HL-60 (cell line): Measurements from ENCODE around the gene ABCA2.

Source experiments
- DNase-seq, 2 experiments: peaks; one replicate each; pipeline ENCODE4 v3.0.0-alpha.2; 2010 to 2020; ENCODE audit warnings: low read depth in 1 of 2, low spot score in 1 of 2
- H3K27ac ChIP-seq: fragments of 250-450 bp; sonication (Bioruptor Pico); replicated peaks from 2 replicates; pipeline ENCODE4 v1.5.1; 2020; ENCODE audit warnings: mild to moderate bottlenecking, moderate library complexity
- H3K27me3 ChIP-seq: fragments of 250-450 bp; sonication (Bioruptor Pico); 2 replicates; pipeline ENCODE4 v1.5.1; 2021; ENCODE audit warnings: mild to moderate bottlenecking, moderate library complexity; ENCODE audit not compliant: insufficient read depth, poor library complexity, severe bottlenecking
- H3K4me3 ChIP-seq: replicated peaks from 2 replicates; pipeline ENCODE4 v1.5.1; 2011; ENCODE audit warnings: mild to moderate bottlenecking, control low read depth, low read length; ENCODE audit not compliant: insufficient read depth
- GABPA ChIP-seq: IDR thresholded peaks from 2 replicates; pipeline ENCODE4 v1.6.1; 2012; ENCODE audit warnings: low read depth
- POLR2AphosphoS5 ChIP-seq: IDR thresholded peaks from 2 replicates; pipeline ENCODE4 v1.6.1; 2012; ENCODE audit warnings: low read depth
- SPI1 ChIP-seq: IDR thresholded peaks from 2 replicates; pipeline ENCODE4 v1.6.1; 2012; ENCODE audit warnings: low read depth, mild to moderate bottlenecking, borderline replicate concordance
- TF ChIP-seq, protein P1 (sequence below): IDR thresholded peaks from one replicate; pipeline ENCODE4 v1.5.1; 2011; ENCODE audit warnings: low read length, control low read depth, inconsistent platforms; ENCODE audit not compliant: insufficient read depth
- TF ChIP-seq, protein P2 (sequence below): IDR thresholded peaks from 2 replicates; pipeline ENCODE4 v1.6.1; 2012; ENCODE audit warnings: low read depth; ENCODE audit not compliant: insufficient replicate concordance

The ABCA2 gene

DNA sequence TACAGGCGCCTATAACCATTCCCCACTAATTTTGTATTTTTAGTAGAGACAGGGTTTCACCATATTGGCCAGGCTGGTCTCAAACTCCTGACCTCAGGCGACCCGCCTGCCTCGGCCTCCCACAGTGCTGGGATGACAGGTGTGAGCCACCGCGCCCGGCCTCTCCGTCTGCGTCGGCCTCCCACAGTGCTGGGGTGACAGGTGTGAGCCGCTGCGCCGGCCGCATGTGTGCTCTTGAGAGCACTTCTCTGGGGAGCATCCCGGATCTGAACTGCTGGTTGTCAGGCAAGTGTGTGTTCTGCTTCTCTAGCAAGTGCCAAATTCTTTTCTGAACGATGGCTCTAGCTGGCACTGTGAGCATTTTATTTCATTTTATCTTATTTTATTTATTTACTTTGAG lies 29.5 kb upstream of the ABCA2 start:
- Histone ChIP-seq H3K27ac (no peak overlapping the region), H3K27me3 (peaks cover 22% of the 10 kb centered on the region), H3K4me3 (no peak overlapping the region)
- DNase-seq = no peak
- TF ChIP-seq GABPA (no peak), POLR2AphosphoS5 (no peak), SPI1 (no peak)
- TF ChIP-seq, protein P1, sequence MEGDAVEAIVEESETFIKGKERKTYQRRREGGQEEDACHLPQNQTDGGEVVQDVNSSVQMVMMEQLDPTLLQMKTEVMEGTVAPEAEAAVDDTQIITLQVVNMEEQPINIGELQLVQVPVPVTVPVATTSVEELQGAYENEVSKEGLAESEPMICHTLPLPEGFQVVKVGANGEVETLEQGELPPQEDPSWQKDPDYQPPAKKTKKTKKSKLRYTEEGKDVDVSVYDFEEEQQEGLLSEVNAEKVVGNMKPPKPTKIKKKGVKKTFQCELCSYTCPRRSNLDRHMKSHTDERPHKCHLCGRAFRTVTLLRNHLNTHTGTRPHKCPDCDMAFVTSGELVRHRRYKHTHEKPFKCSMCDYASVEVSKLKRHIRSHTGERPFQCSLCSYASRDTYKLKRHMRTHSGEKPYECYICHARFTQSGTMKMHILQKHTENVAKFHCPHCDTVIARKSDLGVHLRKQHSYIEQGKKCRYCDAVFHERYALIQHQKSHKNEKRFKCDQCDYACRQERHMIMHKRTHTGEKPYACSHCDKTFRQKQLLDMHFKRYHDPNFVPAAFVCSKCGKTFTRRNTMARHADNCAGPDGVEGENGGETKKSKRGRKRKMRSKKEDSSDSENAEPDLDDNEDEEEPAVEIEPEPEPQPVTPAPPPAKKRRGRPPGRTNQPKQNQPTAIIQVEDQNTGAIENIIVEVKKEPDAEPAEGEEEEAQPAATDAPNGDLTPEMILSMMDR = no peak
- TF ChIP-seq, protein P2, sequence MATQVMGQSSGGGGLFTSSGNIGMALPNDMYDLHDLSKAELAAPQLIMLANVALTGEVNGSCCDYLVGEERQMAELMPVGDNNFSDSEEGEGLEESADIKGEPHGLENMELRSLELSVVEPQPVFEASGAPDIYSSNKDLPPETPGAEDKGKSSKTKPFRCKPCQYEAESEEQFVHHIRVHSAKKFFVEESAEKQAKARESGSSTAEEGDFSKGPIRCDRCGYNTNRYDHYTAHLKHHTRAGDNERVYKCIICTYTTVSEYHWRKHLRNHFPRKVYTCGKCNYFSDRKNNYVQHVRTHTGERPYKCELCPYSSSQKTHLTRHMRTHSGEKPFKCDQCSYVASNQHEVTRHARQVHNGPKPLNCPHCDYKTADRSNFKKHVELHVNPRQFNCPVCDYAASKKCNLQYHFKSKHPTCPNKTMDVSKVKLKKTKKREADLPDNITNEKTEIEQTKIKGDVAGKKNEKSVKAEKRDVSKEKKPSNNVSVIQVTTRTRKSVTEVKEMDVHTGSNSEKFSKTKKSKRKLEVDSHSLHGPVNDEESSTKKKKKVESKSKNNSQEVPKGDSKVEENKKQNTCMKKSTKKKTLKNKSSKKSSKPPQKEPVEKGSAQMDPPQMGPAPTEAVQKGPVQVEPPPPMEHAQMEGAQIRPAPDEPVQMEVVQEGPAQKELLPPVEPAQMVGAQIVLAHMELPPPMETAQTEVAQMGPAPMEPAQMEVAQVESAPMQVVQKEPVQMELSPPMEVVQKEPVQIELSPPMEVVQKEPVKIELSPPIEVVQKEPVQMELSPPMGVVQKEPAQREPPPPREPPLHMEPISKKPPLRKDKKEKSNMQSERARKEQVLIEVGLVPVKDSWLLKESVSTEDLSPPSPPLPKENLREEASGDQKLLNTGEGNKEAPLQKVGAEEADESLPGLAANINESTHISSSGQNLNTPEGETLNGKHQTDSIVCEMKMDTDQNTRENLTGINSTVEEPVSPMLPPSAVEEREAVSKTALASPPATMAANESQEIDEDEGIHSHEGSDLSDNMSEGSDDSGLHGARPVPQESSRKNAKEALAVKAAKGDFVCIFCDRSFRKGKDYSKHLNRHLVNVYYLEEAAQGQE = no peak

DNA sequence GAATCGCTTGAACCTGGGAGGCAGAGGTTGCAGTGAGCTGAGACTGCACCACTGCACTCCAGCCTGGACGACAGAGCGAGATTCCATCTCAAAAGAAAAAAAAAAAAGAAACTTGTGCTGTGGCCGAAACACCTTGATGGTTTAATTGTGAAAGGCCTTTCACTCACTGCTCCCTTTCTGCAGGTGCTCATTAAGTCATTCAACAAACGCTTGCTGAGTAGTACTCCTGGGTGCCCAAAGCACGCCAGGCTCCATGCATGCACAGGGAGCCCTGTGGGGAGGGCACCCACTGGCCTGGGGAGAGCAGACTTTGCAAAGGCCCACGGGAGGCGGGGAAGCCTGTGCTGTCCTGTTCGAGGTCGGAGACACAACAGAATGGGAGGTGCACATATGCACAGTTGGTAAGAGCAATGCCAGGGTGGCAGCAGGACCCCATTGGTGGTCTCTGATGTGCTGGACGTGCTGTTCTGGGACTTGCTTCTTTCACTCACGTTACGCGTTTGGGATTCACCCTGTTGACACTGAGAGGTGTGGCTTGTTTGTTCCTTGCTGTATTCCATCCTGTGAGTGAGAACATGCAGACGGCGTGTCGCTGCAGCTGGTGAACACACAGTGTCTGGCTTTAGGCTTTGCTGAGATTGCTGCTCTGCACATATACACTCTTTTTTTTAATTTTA lies 28.8 kb upstream of the ABCA2 start:
- Histone ChIP-seq H3K27me3 (peaks cover 22% of the 10 kb centered on the region), H3K27ac (no peak overlapping the region), H3K4me3 (no peak overlapping the region)
- TF ChIP-seq, protein P2 = no peak
- no peak for TF ChIP-seq GABPA
- TF ChIP-seq, protein P1 = no peak
- no peak for TF ChIP-seq POLR2AphosphoS5
- no peak for TF ChIP-seq SPI1
- no peak for DNase-seq

DNA sequence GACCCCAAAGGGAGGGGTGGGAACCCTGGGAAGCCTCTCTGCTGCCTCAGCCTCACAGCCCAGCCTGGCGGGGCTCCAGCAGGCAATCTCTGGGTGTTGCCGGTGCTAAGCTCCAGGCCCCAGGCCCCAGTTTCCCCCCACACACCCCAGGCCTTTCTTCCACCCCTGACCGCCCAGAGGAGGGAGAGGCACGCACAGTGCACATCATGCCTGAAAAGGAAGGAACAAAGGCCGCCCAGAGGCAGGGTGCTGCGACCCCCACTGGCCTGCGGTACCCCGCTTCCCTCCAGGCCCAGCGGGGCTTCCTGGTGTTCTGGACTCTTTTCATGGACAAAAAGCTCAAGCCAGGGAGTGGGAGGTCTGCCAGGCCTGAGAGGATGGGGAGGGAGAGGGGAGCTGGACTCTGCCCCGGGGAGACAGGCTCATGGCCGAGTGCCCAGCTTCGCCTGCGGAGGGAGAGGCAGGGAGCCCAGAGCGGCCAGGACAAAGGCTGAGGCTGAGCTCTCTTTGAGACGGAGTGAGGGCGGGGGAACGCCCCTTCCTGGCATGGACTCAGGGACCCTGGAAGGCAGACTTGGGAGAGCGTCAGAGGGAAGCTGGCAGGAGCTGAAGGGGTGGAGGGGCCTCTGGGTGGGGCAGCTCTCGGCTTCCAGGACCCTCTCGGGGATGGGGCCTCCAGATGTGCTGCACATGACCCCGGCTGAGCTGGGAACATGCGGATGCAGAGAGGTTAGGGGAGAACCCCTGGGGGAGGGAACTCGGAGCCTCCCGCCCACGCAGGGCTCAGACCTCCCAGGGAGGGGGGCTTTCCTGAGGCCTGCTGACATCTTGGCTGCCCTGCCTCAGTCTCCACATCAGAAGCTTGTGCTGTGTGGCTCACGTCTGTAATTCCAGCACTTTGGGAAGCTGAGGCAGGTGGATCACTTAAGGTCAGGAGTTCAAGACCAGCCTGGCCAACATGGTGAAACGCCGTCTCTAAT lies 27.6 kb upstream of the ABCA2 start:
- Histone ChIP-seq H3K4me3 (no peak overlapping the region), H3K27me3 (peaks cover 29% of the 10 kb centered on the region), H3K27ac (no peak overlapping the region)
- no peak for DNase-seq
- TF ChIP-seq POLR2AphosphoS5 (no peak), SPI1 (no peak), GABPA (no peak)
- TF ChIP-seq, protein P2 = no peak
- TF ChIP-seq, protein P1 = no peak
